Aortic smooth muscle cell (primary cell): Measurements from ENCODE around the gene ZFC3H1. TPM values are rescaled to one million over a fixed set of nuclear protein-coding genes. Genes with fewer than 3 reads are reported as not detected.

Experiments used
- total RNA-seq: library from RNA; depleted of rRNA; stranded (reverse); fragments of >200 nt; gene quantifications from 2 replicates; pipeline ENCODE4 v1.2.3, GENCODE V29; 2014

ZFC3H1 gene
- 19.3 and 40.2 TPM in 2 replicates for total RNA-seq

DNA sequence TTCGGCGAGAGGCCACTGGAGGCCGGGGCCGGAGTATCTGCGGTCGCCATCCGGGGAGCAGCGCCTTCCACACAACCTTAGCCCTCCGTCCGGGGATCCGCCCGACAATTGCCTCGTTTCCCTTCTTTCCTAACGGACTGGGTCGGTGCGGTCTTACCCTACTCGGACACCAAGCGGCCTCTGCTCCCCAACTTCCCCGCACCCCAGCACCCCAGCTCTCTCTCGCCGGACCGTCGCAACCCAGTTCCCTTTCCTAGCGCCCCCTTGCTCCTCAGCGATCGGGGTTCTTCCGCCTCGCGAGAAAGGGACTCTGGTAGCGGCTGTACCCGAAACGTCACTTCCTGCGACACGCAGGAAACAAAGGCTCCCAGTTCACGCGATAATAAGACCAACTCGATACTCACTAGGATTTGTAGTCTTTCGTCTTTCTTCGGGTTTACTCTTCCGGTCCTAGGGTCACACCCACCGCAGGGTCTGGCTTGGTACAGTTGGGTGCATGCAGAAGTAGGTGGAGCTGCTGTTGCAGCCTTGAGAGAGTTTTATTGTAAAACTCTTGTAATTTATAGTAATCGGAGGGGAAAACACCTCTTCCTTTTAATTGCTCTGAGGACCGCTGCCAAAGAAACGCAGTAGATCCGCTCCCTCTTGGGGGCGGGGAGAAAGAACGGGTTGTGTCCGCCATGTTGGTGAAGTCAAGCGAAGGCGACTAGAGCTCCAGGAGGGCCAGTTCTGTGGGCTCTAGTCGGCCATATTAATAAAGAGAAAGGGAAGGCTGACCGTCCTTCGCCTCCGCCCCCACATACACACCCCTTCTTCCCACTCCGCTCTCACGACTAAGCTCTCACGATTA, at the start of gene ZFC3H1, which contains the start of gene THAP2:
Gene ZFC3H1, minus strand, starts transcription at position 288 of the 850 bp plus-strand sequence. Its CDS starts 238 bp downstream, at position 50.
Gene THAP2, plus strand, starts transcription at position 741 of the 850 bp plus-strand sequence. CDS start 209 bp downstream, outside the sequence.

GRCh38 chr12:71685914-71686657, 22.4 kb upstream of the ZFC3H1 start, which contains the start of gene TMEM19:
Gene TMEM19, plus strand, starts transcription at chr12:71686082. Its CDS starts 599 bp downstream, at chr12:71686681.

Other genes with a start within 250 kb of the ZFC3H1 start
- gene LGR5, start 224.1 kb downstream of the ZFC3H1 start, total RNA-seq = 0.79 and 2.1 TPM in 2 replicates
- gene THAP2, start 453 bp upstream of the ZFC3H1 start, total RNA-seq = 2.4 and 2.6 TPM in 2 replicates
- gene TMEM19, start 22.2 kb upstream of the ZFC3H1 start, total RNA-seq = 56.2 and 62.4 TPM in 2 replicates
- gene RAB21, start 91.0 kb upstream of the ZFC3H1 start, total RNA-seq = 44.0 and 78.2 TPM in 2 replicates
- gene TBC1D15, start 175.9 kb upstream of the ZFC3H1 start, total RNA-seq = 27.0 and 33.6 TPM in 2 replicates